Loucy (cell line): ENCODE results near the gene LCP1.

Experiments
- H2AFZ ChIP-seq: fragments of 200-600 bp; sonication (generic); 2 replicates; pipeline ENCODE4 v1.6.0; 2016; ENCODE audit warnings: antibody characterized with exemption, mild to moderate bottlenecking, low read length, moderate library complexity
- H3F3A ChIP-seq: fragments of 200-600 bp; 2 replicates; pipeline ENCODE4 v1.6.0; 2016; ENCODE audit warnings: antibody characterized with exemption, low read depth, mild to moderate bottlenecking
- H3K27me3 ChIP-seq: fragments of 200-600 bp; sonication (generic); 2 replicates; pipeline ENCODE4 v1.6.1; 2014; ENCODE audit warnings: low read length, mild to moderate bottlenecking; ENCODE audit not compliant: insufficient read depth, poor library complexity, severe bottlenecking
- H3K36me3 ChIP-seq: fragments of 200-600 bp; sonication (generic); 2 replicates; pipeline ENCODE4 v1.6.1; 2016; ENCODE audit warnings: low read length; ENCODE audit not compliant: insufficient read depth
- H3K4me1 ChIP-seq: fragments of 200-600 bp; sonication (generic); 2 replicates; pipeline ENCODE4 v1.5.1; 2014; ENCODE audit warnings: low read length, mild to moderate bottlenecking; ENCODE audit not compliant: insufficient read depth, poor library complexity, severe bottlenecking
- H3K4me2 ChIP-seq: fragments of 200-600 bp; sonication (generic); 2 replicates; pipeline ENCODE4 v1.6.0; 2014; ENCODE audit warnings: antibody characterized with exemption, low read length, low read depth, mild to moderate bottlenecking; ENCODE audit not compliant: poor library complexity, severe bottlenecking
- H3K4me3 ChIP-seq: fragments of 200-600 bp; sonication (generic); 2 replicates; pipeline ENCODE4 v1.5.1; 2014; ENCODE audit warnings: low read length, mild to moderate bottlenecking, mixed read lengths; ENCODE audit not compliant: poor library complexity, severe bottlenecking
- H3K79me2 ChIP-seq: fragments of 200-600 bp; sonication (generic); 2 replicates; pipeline ENCODE4 v1.6.1; 2014; ENCODE audit warnings: low read length; ENCODE audit not compliant: insufficient read depth
- H3K9ac ChIP-seq: fragments of 200-600 bp; sonication (generic); 2 replicates; pipeline ENCODE4 v1.6.0; 2014; ENCODE audit warnings: mild to moderate bottlenecking, low read depth, low read length, moderate library complexity; ENCODE audit not compliant: poor library complexity, severe bottlenecking
- H3K9me2 ChIP-seq: fragments of 200-600 bp; sonication (generic); replicated peaks from 2 replicates; pipeline ENCODE4 v1.6.1; 2016; ENCODE audit warnings: low read depth, low read length, mixed read lengths
- H3K9me3 ChIP-seq: fragments of 200-600 bp; sonication (generic); 2 replicates; pipeline ENCODE4 v1.6.1; 2014; ENCODE audit warnings: mild to moderate bottlenecking, antibody characterized with exemption, low read length, low read depth; ENCODE audit not compliant: insufficient read depth
- H4K20me1 ChIP-seq: fragments of 200-600 bp; sonication (generic); 2 replicates; pipeline ENCODE4 v1.6.0; 2014; ENCODE audit warnings: antibody characterized with exemption, low read length, mild to moderate bottlenecking; ENCODE audit not compliant: insufficient read depth, poor library complexity, severe bottlenecking
- EZH2phosphoT487 ChIP-seq: fragments of 200-600 bp; IDR thresholded peaks from 2 replicates; pipeline ENCODE4 v1.6.1; 2018; ENCODE audit warnings: antibody characterized with exemption, mild to moderate bottlenecking, moderate library complexity, borderline replicate concordance
- TF ChIP-seq, protein P1 (sequence below): fragments of 200-600 bp; sonication (generic); conservative IDR thresholded peaks from 2 replicates; pipeline ENCODE4 v1.5.1; 2014; ENCODE audit warnings: mild to moderate bottlenecking, antibody characterized with exemption, low read length

LCP1 gene

DNA sequence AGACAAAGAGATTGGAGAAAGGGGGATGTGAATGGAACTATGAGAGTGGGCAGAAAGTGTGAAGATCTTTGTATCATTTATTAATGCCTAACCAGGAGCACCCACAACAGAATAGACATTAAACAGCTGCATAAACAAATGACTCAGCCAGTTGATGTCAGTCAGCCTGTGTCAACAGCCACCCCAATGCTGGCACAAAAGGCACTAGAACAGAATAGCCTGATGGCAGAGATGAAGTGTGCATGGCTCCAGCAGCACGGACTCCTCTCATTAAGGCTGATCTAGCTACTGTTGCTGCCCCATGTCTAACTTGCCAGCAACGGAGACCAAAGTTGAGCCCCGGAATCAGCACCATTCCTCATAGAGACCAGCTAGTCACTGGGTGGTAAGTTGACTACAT, 85.0 kb downstream of the LCP1 start:
- Histone ChIP-seq H2AFZ (no peak overlapping the region), H3K9ac (no peak overlapping the region), H3K9me2 (no peaks in the 10 kb centered on the region), H4K20me1 (no peaks in the 10 kb centered on the region), H3K4me2 (no peak overlapping the region), H3F3A (peaks cover 3% of the 10 kb centered on the region; the same call in 1 of the 2 replicates), H3K36me3 (no peaks in the 10 kb centered on the region), H3K4me1 (peaks cover 29% of the 10 kb centered on the region), H3K9me3 (no peaks in the 10 kb centered on the region), H3K79me2 (no peaks in the 10 kb centered on the region), H3K27me3 (no peaks in the 10 kb centered on the region), H3K4me3 (no peak overlapping the region)
- no peak for TF ChIP-seq EZH2phosphoT487

DNA sequence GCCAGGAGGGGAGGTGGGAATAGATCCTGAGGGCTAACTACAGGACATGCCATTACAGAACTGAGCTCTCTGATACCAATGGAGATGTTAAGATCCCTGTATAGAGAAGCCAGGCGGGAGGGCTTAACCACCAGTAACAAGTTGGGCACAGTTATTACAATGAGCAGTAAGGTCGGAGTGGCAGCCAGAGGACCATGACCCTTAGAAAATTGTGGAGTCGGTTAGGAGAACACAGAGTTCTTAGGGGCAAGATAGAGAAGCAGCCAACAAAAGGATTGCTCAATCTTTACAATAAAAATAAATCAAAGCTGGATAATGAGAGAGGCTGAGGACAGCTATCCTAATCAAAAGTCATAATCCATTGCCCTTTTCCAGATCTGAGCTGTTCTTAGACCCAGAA, 87.5 kb downstream of the LCP1 start:
- H4K20me1 ChIP-seq, result no peaks in the 10 kb centered on the region
- no peaks in the 10 kb centered on the region for H3K27me3 ChIP-seq
- H3K4me2 ChIP-seq, result no peak overlapping the region
- H3K9me2 ChIP-seq, result no peaks in the 10 kb centered on the region
- no peak for TF ChIP-seq EZH2phosphoT487
- TF ChIP-seq, protein P1, sequence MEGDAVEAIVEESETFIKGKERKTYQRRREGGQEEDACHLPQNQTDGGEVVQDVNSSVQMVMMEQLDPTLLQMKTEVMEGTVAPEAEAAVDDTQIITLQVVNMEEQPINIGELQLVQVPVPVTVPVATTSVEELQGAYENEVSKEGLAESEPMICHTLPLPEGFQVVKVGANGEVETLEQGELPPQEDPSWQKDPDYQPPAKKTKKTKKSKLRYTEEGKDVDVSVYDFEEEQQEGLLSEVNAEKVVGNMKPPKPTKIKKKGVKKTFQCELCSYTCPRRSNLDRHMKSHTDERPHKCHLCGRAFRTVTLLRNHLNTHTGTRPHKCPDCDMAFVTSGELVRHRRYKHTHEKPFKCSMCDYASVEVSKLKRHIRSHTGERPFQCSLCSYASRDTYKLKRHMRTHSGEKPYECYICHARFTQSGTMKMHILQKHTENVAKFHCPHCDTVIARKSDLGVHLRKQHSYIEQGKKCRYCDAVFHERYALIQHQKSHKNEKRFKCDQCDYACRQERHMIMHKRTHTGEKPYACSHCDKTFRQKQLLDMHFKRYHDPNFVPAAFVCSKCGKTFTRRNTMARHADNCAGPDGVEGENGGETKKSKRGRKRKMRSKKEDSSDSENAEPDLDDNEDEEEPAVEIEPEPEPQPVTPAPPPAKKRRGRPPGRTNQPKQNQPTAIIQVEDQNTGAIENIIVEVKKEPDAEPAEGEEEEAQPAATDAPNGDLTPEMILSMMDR, result no peak
- H2AFZ ChIP-seq, result no peak overlapping the region
- no peaks in the 10 kb centered on the region for H3K79me2 ChIP-seq
- no peak overlapping the region for H3K4me3 ChIP-seq
- H3K4me1 ChIP-seq, result peaks cover 17% of the 10 kb centered on the region
- H3K9me3 ChIP-seq, result no peaks in the 10 kb centered on the region
- H3K9ac ChIP-seq, result no peak overlapping the region
- H3F3A ChIP-seq, result no peaks in the 10 kb centered on the region
- no peaks in the 10 kb centered on the region for H3K36me3 ChIP-seq

DNA sequence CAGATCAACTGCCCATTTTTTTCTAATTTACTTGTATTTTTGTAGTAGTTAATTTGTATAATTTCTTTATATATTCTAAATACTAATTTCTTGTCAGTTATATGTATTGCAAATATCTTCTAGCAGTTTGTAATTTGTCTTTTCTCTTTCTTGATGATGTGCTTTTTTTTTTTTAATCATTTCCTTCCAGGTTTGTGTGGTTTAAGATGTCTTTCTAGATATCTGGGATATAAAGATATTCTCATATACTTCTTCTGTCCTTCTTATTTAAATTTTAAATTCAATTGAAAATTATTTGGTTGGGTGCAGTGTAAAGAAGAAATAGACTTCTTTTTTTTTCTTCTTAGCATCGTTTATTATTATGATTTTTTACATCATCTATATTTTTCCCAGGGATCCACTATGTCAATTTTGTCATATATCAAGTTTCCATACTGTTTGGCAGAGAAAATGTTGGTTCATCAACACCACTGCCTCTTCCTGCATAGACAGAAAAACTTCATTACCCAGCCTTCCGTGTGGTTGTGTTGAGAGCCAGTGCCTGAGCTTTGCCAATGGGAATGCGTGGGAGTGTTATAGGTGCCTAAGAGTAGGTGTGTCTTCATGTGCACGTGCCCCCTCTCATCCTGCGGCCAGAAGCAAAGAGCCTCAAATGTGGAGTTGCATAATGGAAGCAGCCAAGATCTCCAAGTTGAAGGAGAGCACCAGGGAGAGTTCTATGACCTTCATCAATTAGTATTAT, 93.0 kb downstream of the LCP1 start:
- peak overlapping the region; percentile 29; the same call in 1 of the 2 replicates for H2AFZ ChIP-seq

More for the DNA sequence above, 93.0 kb downstream of the LCP1 start:
- Histone ChIP-seq H3K9me2 (no peaks in the 10 kb centered on the region), H3K4me2 (peak overlapping the region; percentile 51), H3F3A (no peaks in the 10 kb centered on the region; the same call in 1 of the 2 replicates), H3K9me3 (no peaks in the 10 kb centered on the region), H3K4me3 (peak overlapping the region; percentile 3), H3K36me3 (no peaks in the 10 kb centered on the region), H3K9ac (peak overlapping the region; percentile 21), H3K79me2 (no peaks in the 10 kb centered on the region), H4K20me1 (no peaks in the 10 kb centered on the region), H3K27me3 (no peaks in the 10 kb centered on the region), H3K4me1 (peaks cover 46% of the 10 kb centered on the region)
- TF ChIP-seq, protein P1, result no peak
- no peak for TF ChIP-seq EZH2phosphoT487
